ENCODE measurements around the gene RBPJ. TPM values are rescaled to one million over a fixed set of nuclear protein-coding genes. Genes with fewer than 3 reads are reported as not detected.

RBPJ gene
- total RNA-seq, 2 experiments from 2014 or later: 39.9 to 61.1 TPM

DNA sequence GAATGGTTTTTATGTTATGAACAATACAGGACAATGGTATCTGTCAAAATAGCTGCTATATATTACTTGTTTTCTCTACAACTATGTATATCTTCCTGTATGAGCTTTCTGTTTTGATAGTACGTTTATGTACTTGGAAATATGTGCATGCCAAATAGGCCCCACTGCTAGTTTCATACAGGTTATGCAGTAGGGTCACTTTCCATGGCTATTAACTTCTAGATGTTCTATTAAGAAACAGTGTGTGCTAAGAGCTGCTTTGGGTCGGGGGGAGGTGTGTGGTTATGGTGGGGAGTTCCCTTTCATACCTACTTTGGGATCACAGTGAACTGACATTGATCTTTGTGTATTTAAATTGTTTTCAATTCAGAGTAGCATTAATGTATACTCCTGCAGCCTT is 30.9 kb downstream of the RBPJ start:
- Histone ChIP-seq H3K36me3 (ENCODE audit: insufficient read depth, low read length) (no peaks in the 10 kb centered on the region), H3K4me3 (ENCODE audit: low read depth, low read length, poor library complexity, severe bottlenecking) (no peak overlapping the region), H3K9me2 (ENCODE audit: insufficient read depth, low read length) (no peaks in the 10 kb centered on the region), H2AFZ (ENCODE audit: low read length) (no peak overlapping the region), H3K27ac (ENCODE audit: low read depth, low read length, poor library complexity, severe bottlenecking) (no peak overlapping the region), H3K4me2 (ENCODE audit: low read length) (no peak overlapping the region), H3K9me3 (ENCODE audit: low read length) (no peaks in the 10 kb centered on the region), H4K20me1 (ENCODE audit: insufficient read depth, low read length) (peaks cover 24% of the 10 kb centered on the region), H3K4me1 (ENCODE audit: insufficient read depth, low read length, poor library complexity, severe bottlenecking) (peaks cover 11% of the 10 kb centered on the region), H3K79me2 (ENCODE audit: insufficient read depth, low read depth, low read length) (peaks cover 75% of the 10 kb centered on the region; the same call in 1 of the 2 replicates)
- intact Hi-C loops (cut with micrococcal nuclease; ENCODE audit: unreplicated experiment): no loop called here
- TF ChIP-seq, protein P1, sequence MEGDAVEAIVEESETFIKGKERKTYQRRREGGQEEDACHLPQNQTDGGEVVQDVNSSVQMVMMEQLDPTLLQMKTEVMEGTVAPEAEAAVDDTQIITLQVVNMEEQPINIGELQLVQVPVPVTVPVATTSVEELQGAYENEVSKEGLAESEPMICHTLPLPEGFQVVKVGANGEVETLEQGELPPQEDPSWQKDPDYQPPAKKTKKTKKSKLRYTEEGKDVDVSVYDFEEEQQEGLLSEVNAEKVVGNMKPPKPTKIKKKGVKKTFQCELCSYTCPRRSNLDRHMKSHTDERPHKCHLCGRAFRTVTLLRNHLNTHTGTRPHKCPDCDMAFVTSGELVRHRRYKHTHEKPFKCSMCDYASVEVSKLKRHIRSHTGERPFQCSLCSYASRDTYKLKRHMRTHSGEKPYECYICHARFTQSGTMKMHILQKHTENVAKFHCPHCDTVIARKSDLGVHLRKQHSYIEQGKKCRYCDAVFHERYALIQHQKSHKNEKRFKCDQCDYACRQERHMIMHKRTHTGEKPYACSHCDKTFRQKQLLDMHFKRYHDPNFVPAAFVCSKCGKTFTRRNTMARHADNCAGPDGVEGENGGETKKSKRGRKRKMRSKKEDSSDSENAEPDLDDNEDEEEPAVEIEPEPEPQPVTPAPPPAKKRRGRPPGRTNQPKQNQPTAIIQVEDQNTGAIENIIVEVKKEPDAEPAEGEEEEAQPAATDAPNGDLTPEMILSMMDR (conservative IDR thresholded peaks at IDR 0.05; ENCODE audit: low read length): no peak
- TF ChIP-seq EZH2phosphoT487 (IDR thresholded peaks at IDR 0.05; ENCODE audit: borderline replicate concordance, low read depth, low read length): no peak
- BruUV-seq (replicated peaks): no TSS peak
- POLR2A ChIA-PET: interaction anchor here (0.6 to 0.7 kb wide), 3 partner anchors 25 to 374 kb away, joined by 3 to 4 read pairs (median 4); no protein-coding TSS in a partner anchor
- no peak for DNase-seq (ENCODE audit: low spot score)
- CTCF ChIA-PET (ENCODE audit: unreplicated experiment): no interaction called here

DNA sequence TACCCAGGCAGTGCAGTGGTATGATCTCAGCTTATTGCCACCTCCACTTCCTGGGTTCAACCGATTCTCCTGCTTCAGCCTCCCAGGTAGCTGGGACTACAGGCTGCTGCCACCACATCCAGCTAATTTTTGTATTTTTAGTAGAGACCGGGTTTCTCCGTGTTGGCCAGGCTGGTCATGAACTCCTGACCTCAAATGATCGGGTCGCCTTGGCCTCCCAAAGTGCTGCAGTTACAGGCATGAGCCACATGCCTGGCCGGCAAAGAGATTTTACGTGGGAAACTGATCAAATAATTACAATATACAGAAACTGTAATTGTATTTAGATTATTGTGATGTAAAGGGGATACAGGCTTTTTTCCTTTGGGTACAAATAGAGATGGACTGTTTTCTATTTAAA is 33.7 kb downstream of the RBPJ start:
- ChIA-PET POLR2A (interaction anchor here (0.9 to 1.9 kb wide), 4 partner anchors 11 to 32 kb away, joined by 4 to 6 read pairs (median 4); no protein-coding TSS in a partner anchor), CTCF (ENCODE audit: unreplicated experiment) (no interaction called here)
- no peak overlapping the region for H3K4me3 ChIP-seq (ENCODE audit: low read depth, low read length, poor library complexity, severe bottlenecking)
- intact Hi-C loops (cut with micrococcal nuclease; ENCODE audit: unreplicated experiment): no loop called here
- H3K4me2 ChIP-seq (ENCODE audit: low read length): no peak overlapping the region
- no peak overlapping the region for H3K27ac ChIP-seq (ENCODE audit: low read depth, low read length, poor library complexity, severe bottlenecking)
- H3K79me2 ChIP-seq (ENCODE audit: insufficient read depth, low read depth, low read length): peaks cover 79% of the 10 kb centered on the region; the same call in 1 of the 2 replicates
- H3K4me1 ChIP-seq (ENCODE audit: insufficient read depth, low read length, poor library complexity, severe bottlenecking): peaks cover 11% of the 10 kb centered on the region
- TF ChIP-seq EZH2phosphoT487 (IDR thresholded peaks at IDR 0.05; ENCODE audit: borderline replicate concordance, low read depth, low read length): no peak
- TF ChIP-seq, protein P1 (conservative IDR thresholded peaks at IDR 0.05; ENCODE audit: low read length): no peak
- H4K20me1 ChIP-seq (ENCODE audit: insufficient read depth, low read length): peaks cover 29% of the 10 kb centered on the region
- no peak overlapping the region for H2AFZ ChIP-seq (ENCODE audit: low read length)
- BruUV-seq (replicated peaks): no TSS peak
- H3K9me2 ChIP-seq (ENCODE audit: insufficient read depth, low read length): no peaks in the 10 kb centered on the region
- no peaks in the 10 kb centered on the region for H3K9me3 ChIP-seq (ENCODE audit: low read length)
- DNase-seq (ENCODE audit: low spot score): no peak
- no peaks in the 10 kb centered on the region for H3K36me3 ChIP-seq (ENCODE audit: insufficient read depth, low read length)

DNA sequence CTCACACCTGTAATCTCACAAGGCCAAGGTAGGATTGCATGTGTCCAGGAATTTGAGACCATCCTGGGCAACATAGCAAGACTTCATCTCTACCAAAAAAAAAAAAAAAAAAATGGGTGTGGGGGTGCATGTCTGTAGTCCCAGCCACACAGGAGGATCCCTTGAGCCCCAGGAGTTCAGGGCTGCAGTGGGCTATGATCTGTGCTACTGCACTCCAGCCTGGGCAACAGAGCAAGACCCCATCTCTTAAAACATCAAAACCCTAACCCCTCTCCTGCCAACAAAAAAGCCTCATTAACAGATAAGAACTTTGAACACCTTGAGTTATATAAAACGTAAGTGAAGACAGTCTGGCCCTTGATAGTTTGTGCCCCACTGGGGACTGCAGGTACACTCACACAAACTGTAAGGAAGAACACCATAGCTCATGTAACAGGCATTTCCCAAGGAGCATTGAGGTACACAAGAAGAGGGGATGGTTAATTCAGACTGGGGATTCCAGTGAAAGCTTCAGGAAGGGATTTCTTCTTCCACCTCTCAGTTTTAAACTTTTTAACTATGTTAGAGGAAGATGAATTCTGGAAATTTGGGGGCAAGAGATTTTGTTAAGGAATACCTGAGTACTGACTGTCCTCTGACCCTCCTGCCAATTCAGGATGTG is 34.7 kb downstream of the RBPJ start:
- no peak overlapping the region for H3K4me3 ChIP-seq (ENCODE audit: low read depth, low read length, poor library complexity, severe bottlenecking)
- peak overlapping the region; percentile 33 for H3K4me2 ChIP-seq (ENCODE audit: low read length)
- H3K36me3 ChIP-seq (ENCODE audit: insufficient read depth, low read length): no peaks in the 10 kb centered on the region
- no peak overlapping the region for H2AFZ ChIP-seq (ENCODE audit: low read length)
- H3K9me3 ChIP-seq (ENCODE audit: low read length): no peaks in the 10 kb centered on the region
- no peak for TF ChIP-seq EZH2phosphoT487 (IDR thresholded peaks at IDR 0.05; ENCODE audit: borderline replicate concordance, low read depth, low read length)
- TF ChIP-seq, protein P1 (conservative IDR thresholded peaks at IDR 0.05; ENCODE audit: low read length): no peak
- peaks cover 23% of the 10 kb centered on the region for H4K20me1 ChIP-seq (ENCODE audit: insufficient read depth, low read length)
- H3K27ac ChIP-seq (ENCODE audit: low read depth, low read length, poor library complexity, severe bottlenecking): no peak overlapping the region
- ChIA-PET POLR2A (interaction anchor here (0.6 to 1.9 kb wide), 9 partner anchors 11 to 1829 kb away, joined by 3 to 10 read pairs (median 4); no protein-coding TSS in a partner anchor), CTCF (ENCODE audit: unreplicated experiment) (interaction anchor here (0.7 kb wide), 1 partner anchor 28 kb away, joined by 3 read pairs; no protein-coding TSS in a partner anchor)
- intact Hi-C loops (cut with micrococcal nuclease; ENCODE audit: unreplicated experiment): no loop called here
- no peaks in the 10 kb centered on the region for H3K9me2 ChIP-seq (ENCODE audit: insufficient read depth, low read length)
- peaks cover 76% of the 10 kb centered on the region; the same call in 1 of the 2 replicates for H3K79me2 ChIP-seq (ENCODE audit: insufficient read depth, low read depth, low read length)
- peaks cover 11% of the 10 kb centered on the region for H3K4me1 ChIP-seq (ENCODE audit: insufficient read depth, low read length, poor library complexity, severe bottlenecking)
- BruUV-seq (replicated peaks): no TSS peak
- no peak for DNase-seq (ENCODE audit: low spot score)
